Subcutaneous adipose tissue (tissue), 4 donors: ENCODE measurements around the gene SHC4. TPM values are rescaled to one million over a fixed set of nuclear protein-coding genes. Genes with fewer than 3 reads are reported as not detected.

ENCODE experiments used
- small RNA-seq: library from RNA; depleted of rRNA; stranded (forward); fragments of <200 nt; gene quantifications from one replicate; pipeline ENCODE3, GENCODE V24; 2016
- total RNA-seq, 4 donors: library from RNA; depleted of rRNA; stranded (reverse); fragments of >200 nt; gene quantifications; one replicate each; pipeline ENCODE4 v1.1.0, GENCODE V29; 2016
- TF ChIP-seq, protein P1 (sequence below): fragments of 450-650 bp; IDR thresholded peaks from one replicate; pipeline ENCODE4 v1.5.1; 2016; ENCODE audit warnings: low read depth, mild to moderate bottlenecking, control low read depth, antibody characterized with exemption, moderate library complexity

SHC4 gene
- total RNA-seq, 4 donors from 2014 or later: 0.38 to 0.85 TPM; not detected in 2

DNA sequence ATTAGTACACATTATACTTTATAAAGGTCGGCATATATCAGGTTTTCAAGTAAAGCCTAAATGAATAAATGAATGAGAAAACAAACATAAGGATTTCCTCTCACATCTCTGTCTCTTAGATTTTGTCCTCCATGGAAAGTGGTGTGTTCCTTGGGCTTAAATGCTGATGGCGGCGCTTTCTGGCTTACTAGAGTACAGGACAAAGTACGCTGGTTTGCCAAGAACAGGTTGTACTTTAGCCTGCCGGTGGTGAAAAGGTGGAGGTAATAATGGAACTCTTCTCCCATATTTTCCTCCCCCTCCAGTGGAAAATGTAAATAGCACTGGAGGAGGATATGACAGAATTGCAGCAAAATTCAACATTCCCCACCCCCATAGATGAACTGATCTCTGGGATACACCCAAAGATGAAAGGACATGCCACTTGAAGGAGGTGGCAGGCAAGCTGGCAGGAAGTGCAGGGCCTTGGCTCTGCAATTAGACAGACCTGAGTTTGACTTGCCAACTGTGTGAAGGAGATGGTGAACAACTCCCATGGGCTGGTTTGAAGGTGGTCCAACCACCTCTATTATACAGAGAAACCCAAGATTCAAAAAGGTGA lies 182.1 kb downstream of the SHC4 start:
- TF ChIP-seq, protein P1, sequence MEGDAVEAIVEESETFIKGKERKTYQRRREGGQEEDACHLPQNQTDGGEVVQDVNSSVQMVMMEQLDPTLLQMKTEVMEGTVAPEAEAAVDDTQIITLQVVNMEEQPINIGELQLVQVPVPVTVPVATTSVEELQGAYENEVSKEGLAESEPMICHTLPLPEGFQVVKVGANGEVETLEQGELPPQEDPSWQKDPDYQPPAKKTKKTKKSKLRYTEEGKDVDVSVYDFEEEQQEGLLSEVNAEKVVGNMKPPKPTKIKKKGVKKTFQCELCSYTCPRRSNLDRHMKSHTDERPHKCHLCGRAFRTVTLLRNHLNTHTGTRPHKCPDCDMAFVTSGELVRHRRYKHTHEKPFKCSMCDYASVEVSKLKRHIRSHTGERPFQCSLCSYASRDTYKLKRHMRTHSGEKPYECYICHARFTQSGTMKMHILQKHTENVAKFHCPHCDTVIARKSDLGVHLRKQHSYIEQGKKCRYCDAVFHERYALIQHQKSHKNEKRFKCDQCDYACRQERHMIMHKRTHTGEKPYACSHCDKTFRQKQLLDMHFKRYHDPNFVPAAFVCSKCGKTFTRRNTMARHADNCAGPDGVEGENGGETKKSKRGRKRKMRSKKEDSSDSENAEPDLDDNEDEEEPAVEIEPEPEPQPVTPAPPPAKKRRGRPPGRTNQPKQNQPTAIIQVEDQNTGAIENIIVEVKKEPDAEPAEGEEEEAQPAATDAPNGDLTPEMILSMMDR: no peak

DNA sequence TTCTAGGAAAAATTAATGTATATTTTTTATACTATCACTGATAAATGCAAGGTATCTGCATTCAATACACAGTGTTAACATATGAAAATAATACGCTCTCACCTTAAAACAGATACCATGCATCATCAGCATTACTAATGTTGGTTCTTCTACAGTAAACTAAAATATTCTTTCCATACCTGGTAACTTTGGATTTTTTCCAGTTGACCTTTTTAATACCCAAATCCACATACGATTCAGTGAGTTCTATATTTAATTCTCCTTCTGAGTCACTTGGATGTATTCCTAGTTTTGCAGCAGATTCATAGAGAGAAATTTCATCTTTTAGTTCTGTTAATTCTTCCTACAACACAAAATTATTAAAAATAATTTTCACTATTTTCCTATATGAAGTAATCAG lies 182.7 kb downstream of the SHC4 start:
- TF ChIP-seq, protein P1: no peak

DNA sequence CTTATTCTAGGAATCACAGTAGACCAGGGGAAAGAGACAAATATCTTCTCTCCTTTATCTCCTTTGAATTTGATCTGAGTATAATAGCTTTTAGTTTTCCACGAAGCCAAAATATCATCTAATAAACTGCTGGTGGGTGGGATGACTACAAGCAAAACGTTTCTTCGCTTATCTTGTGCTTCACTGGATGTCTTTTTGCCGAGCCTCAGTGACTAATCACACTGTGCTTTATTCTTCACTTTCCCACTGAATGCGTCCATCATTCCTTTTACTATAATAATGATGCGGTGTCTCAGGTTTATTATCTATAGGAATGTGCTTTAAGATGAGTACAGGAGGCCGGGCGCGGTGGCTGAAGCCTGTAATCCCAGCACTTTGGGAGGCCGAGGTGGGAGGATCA lies 185.4 kb downstream of the SHC4 start:
- TF ChIP-seq, protein P1: no peak

DNA sequence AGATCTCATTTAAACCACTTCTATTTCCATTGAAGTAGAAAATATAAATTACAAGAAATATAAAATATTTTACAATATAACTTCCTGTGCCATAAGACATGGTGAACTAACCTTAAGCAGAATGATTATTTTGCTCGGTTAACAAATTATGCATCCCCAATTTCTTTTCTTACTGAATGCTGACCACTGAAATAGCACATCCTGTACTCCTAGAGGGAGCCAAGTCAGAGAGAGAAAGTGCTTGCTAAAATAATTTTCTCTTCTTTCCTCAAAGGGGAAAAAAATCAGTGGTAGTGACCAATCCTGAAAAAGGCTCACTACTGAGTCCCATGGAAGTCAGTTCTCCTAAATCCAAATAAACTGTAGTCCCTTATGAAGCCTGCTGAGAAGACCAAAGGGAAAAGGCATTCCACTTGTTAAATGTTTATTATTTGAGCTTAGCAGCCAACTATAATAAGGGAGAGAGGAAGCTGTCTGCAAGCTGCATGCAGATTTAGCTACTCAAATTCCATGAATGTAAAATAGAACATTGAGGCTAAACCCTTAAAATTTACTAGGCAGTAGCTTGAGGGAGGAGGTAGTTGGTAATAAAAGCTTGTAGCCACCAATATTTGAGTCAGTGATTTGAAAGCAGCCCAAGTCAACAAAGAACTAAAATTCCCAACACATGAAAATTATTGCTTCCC lies 185.9 kb downstream of the SHC4 start:
- TF ChIP-seq, protein P1: no peak

DNA sequence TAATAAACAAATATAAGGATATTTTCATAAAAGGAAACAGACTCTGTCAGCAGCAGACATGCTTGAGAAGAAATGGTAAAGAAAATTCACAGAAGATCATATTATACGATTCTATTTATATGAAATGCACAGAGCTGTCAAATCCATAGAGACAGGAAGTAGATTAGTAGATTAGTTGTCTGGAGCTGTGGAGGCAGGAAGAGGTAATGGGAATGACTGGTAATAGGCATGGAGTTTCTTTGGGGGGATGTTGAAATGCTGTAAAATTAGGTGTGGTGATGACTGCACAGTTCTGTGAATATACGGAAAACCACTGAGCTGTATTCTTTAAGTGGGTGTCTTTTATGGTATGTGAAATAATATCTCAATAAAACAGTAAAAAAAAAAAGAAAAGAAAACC lies 188.2 kb downstream of the SHC4 start:
- TF ChIP-seq, protein P1: no peak

DNA sequence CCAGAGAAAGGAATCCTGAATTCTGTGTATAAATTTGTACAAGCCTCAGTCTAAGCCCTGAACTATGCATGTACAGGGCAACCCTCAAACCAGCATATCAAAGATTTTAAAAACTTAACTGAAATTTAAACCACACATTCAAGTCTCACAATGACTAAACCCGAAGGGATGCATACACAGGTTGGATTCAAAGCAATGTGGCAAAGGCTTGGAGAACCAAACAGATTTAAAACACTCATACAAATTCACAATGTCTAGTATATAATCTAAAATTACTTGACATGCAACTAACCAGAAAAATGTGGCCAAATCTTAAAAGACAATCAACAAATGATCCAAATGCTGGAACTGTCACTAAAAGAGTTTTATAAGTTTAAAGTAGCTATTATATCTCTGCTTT lies 189.2 kb downstream of the SHC4 start:
- TF ChIP-seq, protein P1: no peak

Small RNAs within 50 kb of the gene (small RNA-seq; reads per million reads assigned to genes)
- 0.49 reads per million for gene RF00019

Other genes with a start within 250 kb of the SHC4 start
- gene CEP152, start 152.8 kb downstream of the SHC4 start, total RNA-seq: 1 to 10 TPM; 3.4 to 7.1 (median 5.7) TPM
- 100 to 1,000 TPM; 140 to 200 (median 154) TPM for gene EID1, start 85.8 kb downstream of the SHC4 start, total RNA-seq
- gene SECISBP2L, start 82.5 kb upstream of the SHC4 start, total RNA-seq: 10 to 100 TPM; 54.1 to 96.9 (median 64.9) TPM
- 100 to 1,000 TPM in 2 of 4 donors, 10 to 100 TPM in 2; 85.0 to 108 (median 96.9) TPM for gene COPS2, start 191.7 kb upstream of the SHC4 start, total RNA-seq
- gene GALK2, start 206.3 kb upstream of the SHC4 start, total RNA-seq: 10 to 100 TPM; 14.7 to 37.1 (median 24.0) TPM